GM12874 (cell line): Measurements from ENCODE around the gene WDR77.

ENCODE experiments used
- CTCF ChIP-seq: IDR thresholded peaks from 2 replicates; pipeline ENCODE4 v1.5.1; 2011; ENCODE audit warnings: low read depth, mild to moderate bottlenecking, control low read depth, low read length, moderate library complexity; ENCODE audit not compliant: insufficient read depth

WDR77 gene

GRCh38 chr1:111486431-111486830 is 37.4 kb upstream of the WDR77 start:
- no peak for TF ChIP-seq CTCF

- TF ChIP-seq CTCF = no peak
Observed at GRCh38 chr1:111484391-111485026, 35.5 kb upstream of the WDR77 start.

GRCh38 chr1:111483876-111484275 is 34.8 kb upstream of the WDR77 start:
- no peak for TF ChIP-seq CTCF

- no peak for TF ChIP-seq CTCF
Observed at GRCh38 chr1:111483166-111483565, 34.1 kb upstream of the WDR77 start.

- peak; percentile 76 for TF ChIP-seq CTCF
Observed at GRCh38 chr1:111481387-111482221, 32.5 kb upstream of the WDR77 start.

GRCh38 chr1:111480674-111481073 is 31.6 kb upstream of the WDR77 start:
- TF ChIP-seq CTCF = no peak

GRCh38 chr1:111476761-111477309 is 27.8 kb upstream of the WDR77 start:
- TF ChIP-seq CTCF = no peak
